GM19328 (cell line): ENCODE data around the gene AKAP9.
"Not testable (repeated sequence)": the region's sequence is repeated elsewhere in the genome, so short reads cannot be mapped to it uniquely, and the experiment has no call there.

ENCODE experiments used
- ATAC-seq: cut with Tn5 transposase; IDR thresholded peaks from one replicate; pipeline ENCODE4 v1.9.1; 2021; ENCODE audit warnings: mild to moderate bottlenecking, moderate library complexity; ENCODE audit not compliant: unreplicated experiment

The AKAP9 gene

GRCh38 chr7:91940572-91941341, at the start of gene AKAP9:
Gene AKAP9, plus strand, starts transcription at chr7:91940862. Its CDS starts 238 bp downstream, at chr7:91941100.
- ATAC-seq, result peak; percentile 93

- no peak for ATAC-seq
Measured at GRCh38 chr7:91892099-91892705, 48.5 kb upstream of the AKAP9 start.

- ATAC-seq, result no peak
Measured at GRCh38 chr7:91892821-91893340, 47.8 kb upstream of the AKAP9 start.

GRCh38 chr7:91893699-91894098, 47.0 kb upstream of the AKAP9 start:
- not testable (repeated sequence) for ATAC-seq

- ATAC-seq, result no peak
Measured at GRCh38 chr7:91894781-91895480, 45.7 kb upstream of the AKAP9 start.

GRCh38 chr7:91898240-91898992, 42.2 kb upstream of the AKAP9 start:
- no peak for ATAC-seq

GRCh38 chr7:91899563-91899962, 41.1 kb upstream of the AKAP9 start:
- no peak for ATAC-seq

GRCh38 chr7:91910171-91910570, 30.5 kb upstream of the AKAP9 start:
- no peak for ATAC-seq

GRCh38 chr7:91911121-91911520, 29.5 kb upstream of the AKAP9 start:
- ATAC-seq, result no peak

GRCh38 chr7:91912494-91912893, 28.2 kb upstream of the AKAP9 start:
- ATAC-seq, result no peak

GRCh38 chr7:91913612-91914011, 27.1 kb upstream of the AKAP9 start:
- no peak for ATAC-seq

GRCh38 chr7:91915401-91916050, 25.1 kb upstream of the AKAP9 start:
- no peak for ATAC-seq

GRCh38 chr7:91916051-91916440, 24.6 kb upstream of the AKAP9 start:
- no peak for ATAC-seq

GRCh38 chr7:91918356-91918755, 22.3 kb upstream of the AKAP9 start:
- no peak for ATAC-seq

GRCh38 chr7:91922857-91923256, 17.8 kb upstream of the AKAP9 start:
- ATAC-seq, result no peak

GRCh38 chr7:91927912-91928311, 12.8 kb upstream of the AKAP9 start:
- ATAC-seq, result no peak

GRCh38 chr7:91929463-91929862, 11.2 kb upstream of the AKAP9 start:
- no peak for ATAC-seq

GRCh38 chr7:91940171-91940570, 491 bp upstream of the AKAP9 start:
- no peak for ATAC-seq

GRCh38 chr7:91941450-91941849, 788 bp downstream of the AKAP9 start:
- ATAC-seq, result no peak

GRCh38 chr7:91942312-91942711, 1.6 kb downstream of the AKAP9 start:
- ATAC-seq, result no peak
